Lung (tissue), 12 donors: ENCODE measurements around the gene PRKCD. TPM values are rescaled to one million over a fixed set of nuclear protein-coding genes. Genes with fewer than 3 reads are reported as not detected.

Experiments
- ATAC-seq: fragments of 200-7000 bp; cut with Tn5 transposase; one replicate; pipeline ENCODE4 v1.9.1; 2020; ENCODE audit warnings: moderate number of reproducible peaks; ENCODE audit not compliant: insufficient read depth, low FRiP score
- DNase-seq, 3 donors: peaks; one replicate each; pipeline ENCODE4 v3.0.0-alpha.2; 2013 to 2017
- H3K27ac ChIP-seq, 2 donors: one replicate each; pipeline ENCODE4 v1.5.1; 2013; ENCODE audit warnings: mild to moderate bottlenecking in 2 of 2, moderate library complexity in 2 of 2, control low read depth in 1 of 2, inconsistent platforms in 1 of 2, low read depth in 1 of 2, low read length in 1 of 2
- H3K27me3 ChIP-seq, 3 donors: one replicate each; pipeline ENCODE4 v1.5.1; 2013; ENCODE audit warnings: low read length in 2 of 3; ENCODE audit not compliant: control insufficient read depth in 3 of 3, insufficient read depth in 3 of 3
- H3K36me3 ChIP-seq, 4 donors: one replicate each; pipeline ENCODE4 v1.5.1; 2013; ENCODE audit warnings: low read length in 4 of 4, mild to moderate bottlenecking in 1 of 4, moderate library complexity in 1 of 4; ENCODE audit not compliant: control insufficient read depth in 4 of 4, insufficient read depth in 4 of 4
- H3K4me1 ChIP-seq, 5 donors: one replicate each; pipeline ENCODE4 v1.5.1; 2013; ENCODE audit warnings: low read length in 5 of 5, mild to moderate bottlenecking in 2 of 5, moderate library complexity in 1 of 5; ENCODE audit not compliant: control insufficient read depth in 5 of 5, insufficient read depth in 5 of 5
- H3K4me3 ChIP-seq: one replicate; pipeline ENCODE4 v1.5.1; 2013; ENCODE audit warnings: mild to moderate bottlenecking, control low read depth, moderate library complexity
- H3K9ac ChIP-seq, 2 donors: one replicate each; pipeline ENCODE4 v1.5.1; 2013; ENCODE audit warnings: low read length in 2 of 2, control low read depth in 1 of 2; ENCODE audit not compliant: insufficient read depth in 1 of 2
- H3K9me3 ChIP-seq, 4 donors: one replicate each; pipeline ENCODE4 v1.5.1; 2013; ENCODE audit warnings: low read length in 3 of 4, mild to moderate bottlenecking in 1 of 4, moderate library complexity in 1 of 4; ENCODE audit not compliant: control insufficient read depth in 4 of 4, insufficient read depth in 3 of 4
- CTCF ChIP-seq: IDR thresholded peaks from 2 replicates; pipeline ENCODE4 v1.5.1; 2012; ENCODE audit warnings: mild to moderate bottlenecking; ENCODE audit errors: control extremely low read depth, extremely low read depth
- WGBS, 2 donors: extraction: QIAGEN DNeasy Blood & Tissue Kit; methylation state at CpG; one replicate each; pipeline ENCODE4 v1.1.7; 2013; 5-methylcytosine and 5-hydroxymethylcytosine counted together
- polyA plus RNA-seq, 2 donors: library from polyadenylated mRNA; stranded (reverse); fragments of 200-250 nt; gene quantifications; one replicate each; pipeline ENCODE4 v1.2.1, GENCODE V29; 2013
- total RNA-seq, 2 donors: library from RNA; depleted of rRNA in 1 of 2; stranded (reverse); fragments of >200 nt in 1 of 2; gene quantifications; one replicate each; pipeline ENCODE4 v1.2.1, GENCODE V29; 2014 to 2021
- donor health status: control.
- donor health status: control.
- donor health status: Bipolar disorder and iron deficiency.
- donor health status: healthy.
- donor health status: DM: yes; HTN: yes; CAD: no.

PRKCD gene
- total and polyA plus RNA-seq, 4 donors: 34.9 to 85.2 (median 65.9) TPM

- H3K9me3 ChIP-seq: no peaks in the 10 kb centered on the region
- H3K4me1 ChIP-seq: peaks cover 0 to 3% (median 0%) of the 10 kb centered on the region in 5 donors
- H3K27me3 ChIP-seq: no peaks in the 10 kb centered on the region
- no peak overlapping the region for H3K27ac ChIP-seq
- H3K36me3 ChIP-seq: peaks cover 0 to 66% (median 14%) of the 10 kb centered on the region in 4 donors
- DNase-seq (no peak), ATAC-seq (no peak)
- H3K4me3 ChIP-seq: no peak overlapping the region
- TF ChIP-seq CTCF: no peak
- H3K9ac ChIP-seq: no peak overlapping the region
- WGBS, 2 donors: 86 to 91% methylated on average over 5 of the region's 5 CpGs
Measured at GRCh38 chr3:53188136-53188685, 27.2 kb downstream of the PRKCD start.

- H3K36me3 ChIP-seq: peaks cover 0 to 65% (median 12%) of the 10 kb centered on the region in 4 donors
- H3K9me3 ChIP-seq: no peaks in the 10 kb centered on the region
- peaks cover 0 to 3% (median under 1%) of the 10 kb centered on the region in 5 donors for H3K4me1 ChIP-seq
- no peak overlapping the region for H3K9ac ChIP-seq
- H3K27me3 ChIP-seq: no peaks in the 10 kb centered on the region
- no peak for ATAC-seq
- H3K4me3 ChIP-seq: no peak overlapping the region
- TF ChIP-seq CTCF: no peak
- 96 to 97% methylated on average over 13 of the region's 13 CpGs for WGBS, 2 donors
- H3K27ac ChIP-seq: no peak overlapping the region
- no peak for DNase-seq
Measured at GRCh38 chr3:53188720-53189119, 27.7 kb downstream of the PRKCD start.

DNA sequence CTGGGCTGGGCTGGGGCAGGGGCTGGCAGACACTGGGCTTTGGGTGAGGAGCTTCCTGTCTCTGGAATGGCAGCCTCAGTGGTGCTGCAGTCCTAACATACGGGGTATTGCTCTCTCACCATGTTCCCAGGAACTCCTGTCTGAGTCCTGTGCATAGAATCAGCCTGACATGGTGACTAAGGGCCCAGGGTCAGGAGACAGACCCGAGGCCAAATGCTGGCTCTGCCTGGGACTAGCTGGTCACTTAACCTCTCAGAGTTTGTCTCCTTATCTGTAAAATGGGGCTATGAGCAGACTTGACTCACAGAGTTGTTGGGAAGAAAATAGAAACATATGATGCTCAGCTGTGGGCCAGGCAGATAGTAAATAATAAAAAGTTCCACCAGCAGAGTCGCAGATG is 28.3 kb downstream of the PRKCD start:
- 90 to 96% methylated on average over 3 of the region's 3 CpGs for WGBS, 2 donors
- H3K9me3 ChIP-seq: no peaks in the 10 kb centered on the region
- no peak overlapping the region for H3K4me3 ChIP-seq
- H3K36me3 ChIP-seq: peaks cover 0 to 65% (median 11%) of the 10 kb centered on the region in 4 donors
- H3K4me1 ChIP-seq: peaks cover 0 to 6% (median 3%) of the 10 kb centered on the region in 5 donors
- no peak for DNase-seq
- no peak overlapping the region for H3K27ac ChIP-seq
- H3K27me3 ChIP-seq: no peaks in the 10 kb centered on the region
- TF ChIP-seq CTCF: no peak
- no peak for ATAC-seq
- H3K9ac ChIP-seq: no peak overlapping the region

GRCh38 chr3:53190659-53191058 is 29.6 kb downstream of the PRKCD start:
- no peak overlapping the region for H3K9ac ChIP-seq
- WGBS, 2 donors: 44 to 74% methylated on average over 3 of the region's 3 CpGs
- DNase-seq: peak in 1 of 3 donors; percentile 8
- no peak overlapping the region for H3K27ac ChIP-seq
- H3K9me3 ChIP-seq: no peaks in the 10 kb centered on the region
- peaks cover 0 to 57% (median 11%) of the 10 kb centered on the region in 4 donors for H3K36me3 ChIP-seq
- ATAC-seq: no peak
- H3K4me3 ChIP-seq: no peak overlapping the region
- peaks cover 0 to 12% (median 3%) of the 10 kb centered on the region in 5 donors for H3K4me1 ChIP-seq
- no peak for TF ChIP-seq CTCF
- H3K27me3 ChIP-seq: no peaks in the 10 kb centered on the region
